WERI-Rb-1 (cell line): ENCODE measurements around the gene TFAM.
A peak's percentile ranks its signal among the peaks of the same experiment; 100 is the strongest.

Source experiments
- DNase-seq: peaks from one replicate; pipeline ENCODE4 v3.0.0-alpha.2; 2020
- H3K27ac ChIP-seq: fragments of 250-450 bp; sonication (Bioruptor Pico); 2 replicates; pipeline ENCODE4 v1.5.1; 2020; ENCODE audit warnings: mild to moderate bottlenecking, moderate library complexity
- H3K27me3 ChIP-seq: fragments of 250-450 bp; sonication (Bioruptor Pico); 2 replicates; pipeline ENCODE4 v1.5.1; 2021; ENCODE audit warnings: mild to moderate bottlenecking, low read depth, moderate library complexity; ENCODE audit not compliant: insufficient read depth, severe bottlenecking
- H3K36me3 ChIP-seq: fragments of 250-450 bp; sonication (Bioruptor Pico); 2 replicates; pipeline ENCODE4 v1.5.1; 2020; ENCODE audit warnings: mild to moderate bottlenecking, moderate library complexity
- H3K4me3 ChIP-seq: 2 replicates; pipeline ENCODE4 v1.5.1; 2011; ENCODE audit warnings: low read depth, mild to moderate bottlenecking, control low read depth, low read length
- H3K9me3 ChIP-seq: fragments of 250-450 bp; sonication (Bioruptor Pico); 2 replicates; pipeline ENCODE4 v1.5.1; 2021; ENCODE audit warnings: mild to moderate bottlenecking, moderate library complexity; ENCODE audit not compliant: severe bottlenecking
- CTCF ChIP-seq: IDR thresholded peaks from 2 replicates; pipeline ENCODE4 v1.5.1; 2011; ENCODE audit warnings: low read depth, mild to moderate bottlenecking, control low read depth, inconsistent platforms, low read length

TFAM gene

GRCh38 chr10:58384999-58385783 is at the start of gene TFAM:
Gene TFAM, plus strand, starts transcription at chr10:58385410. Its CDS starts 138 bp downstream, at chr10:58385548.
- no peaks in the 10 kb centered on the region for H3K9me3 ChIP-seq
- DNase-seq, result peak; percentile 98
- peak within 1 kb of the TSS; percentile 95 for H3K4me3 ChIP-seq
- peak; percentile 83 for TF ChIP-seq CTCF
- peaks cover 33% of the 10 kb centered on the region for H3K36me3 ChIP-seq
- H3K27ac ChIP-seq, result peak within 1 kb of the TSS; percentile 84
- H3K27me3 ChIP-seq, result no peaks in the 10 kb centered on the region

- Histone ChIP-seq H3K27ac (no peak overlapping the region), H3K36me3 (no peaks in the 10 kb centered on the region), H3K9me3 (no peaks in the 10 kb centered on the region), H3K27me3 (no peaks in the 10 kb centered on the region), H3K4me3 (no peak overlapping the region)
- no peak for DNase-seq
- TF ChIP-seq CTCF, result no peak
Measured at GRCh38 chr10:58336242-58336641, 49.0 kb upstream of the TFAM start.

GRCh38 chr10:58341422-58341821 is 43.8 kb upstream of the TFAM start:
- no peak for DNase-seq
- TF ChIP-seq CTCF, result no peak
- H3K4me3 ChIP-seq, result no peak overlapping the region
- H3K27ac ChIP-seq, result no peak overlapping the region
- H3K27me3 ChIP-seq, result no peaks in the 10 kb centered on the region
- no peaks in the 10 kb centered on the region for H3K9me3 ChIP-seq
- H3K36me3 ChIP-seq, result no peaks in the 10 kb centered on the region

- Histone ChIP-seq H3K4me3 (no peak overlapping the region), H3K27ac (no peak overlapping the region), H3K27me3 (no peaks in the 10 kb centered on the region), H3K9me3 (no peaks in the 10 kb centered on the region), H3K36me3 (no peaks in the 10 kb centered on the region)
- no peak for TF ChIP-seq CTCF
- DNase-seq, result no peak
Measured at GRCh38 chr10:58341947-58342346, 43.3 kb upstream of the TFAM start.

GRCh38 chr10:58347967-58348366 is 37.2 kb upstream of the TFAM start:
- Histone ChIP-seq H3K36me3 (no peaks in the 10 kb centered on the region), H3K4me3 (no peak overlapping the region)
- TF ChIP-seq CTCF, result no peak

More at GRCh38 chr10:58347967-58348366, 37.2 kb upstream of the TFAM start:
- Histone ChIP-seq H3K27ac (no peak overlapping the region), H3K27me3 (no peaks in the 10 kb centered on the region), H3K9me3 (no peaks in the 10 kb centered on the region)
- no peak for DNase-seq
